Trophoblast cell (in vitro differentiated cells and primary cell): ENCODE measurements around the gene ABCC4.
A peak's percentile ranks its signal among the peaks of the same experiment; 100 is the strongest.

Experiments
- DNase-seq, 2 donors: peaks; one replicate each; pipeline ENCODE4 v3.0.0-alpha.2; 2016
- H2AFZ ChIP-seq: 2 replicates; pipeline ENCODE4 v1.6.1; 2013; ENCODE audit warnings: low read length, moderate library complexity, mild to moderate bottlenecking; ENCODE audit not compliant: insufficient read depth, poor library complexity
- H2AK5ac ChIP-seq: 2 replicates; pipeline ENCODE4 v1.6.1; 2013; ENCODE audit warnings: mild to moderate bottlenecking, low read length
- H2BK120ac ChIP-seq: 2 replicates; pipeline ENCODE4 v1.6.1; 2013; ENCODE audit warnings: low read length, mild to moderate bottlenecking, moderate library complexity; ENCODE audit not compliant: insufficient read depth, poor library complexity
- H2BK12ac ChIP-seq: 2 replicates; pipeline ENCODE4 v1.6.1; 2013; ENCODE audit warnings: mild to moderate bottlenecking, low read length, moderate library complexity
- H2BK5ac ChIP-seq: 2 replicates; pipeline ENCODE4 v1.6.1; 2013; ENCODE audit warnings: low read length, low read depth, moderate library complexity, mild to moderate bottlenecking; ENCODE audit not compliant: poor library complexity
- H3K14ac ChIP-seq: 2 replicates; pipeline ENCODE4 v1.6.1; 2013; ENCODE audit warnings: mild to moderate bottlenecking, low read length
- H3K18ac ChIP-seq: 2 replicates; pipeline ENCODE4 v1.6.1; 2013; ENCODE audit warnings: mild to moderate bottlenecking, low read length
- H3K23ac ChIP-seq: 2 replicates; pipeline ENCODE4 v1.6.1; 2013; ENCODE audit warnings: low read length
- H3K27ac ChIP-seq: 2 replicates; pipeline ENCODE4 v1.5.1; 2013; ENCODE audit warnings: low read depth, mild to moderate bottlenecking, inconsistent platforms, low read length, moderate library complexity
- H3K27me3 ChIP-seq: 2 replicates; pipeline ENCODE4 v1.6.1; 2013; ENCODE audit warnings: inconsistent platforms, mild to moderate bottlenecking, low read length, moderate library complexity; ENCODE audit not compliant: insufficient read depth
- H3K36me3 ChIP-seq, 2 experiments: 1 replicate in 1 of 2; 2 replicates in 1 of 2; pipeline ENCODE4 v1.6.1; 2013; ENCODE audit warnings: low read length in 2 of 2, mild to moderate bottlenecking in 2 of 2, moderate library complexity in 1 of 2; ENCODE audit not compliant: insufficient read depth in 2 of 2, control insufficient read depth in 1 of 2
- H3K4ac ChIP-seq: 2 replicates; pipeline ENCODE4 v1.6.1; 2013; ENCODE audit warnings: low read depth, mild to moderate bottlenecking, low read length, moderate library complexity
- H3K4me1 ChIP-seq, 2 experiments: 1 replicate in 1 of 2; 2 replicates in 1 of 2; pipeline ENCODE4 v1.6.1; 2013; ENCODE audit warnings: low read length in 2 of 2, mild to moderate bottlenecking in 2 of 2, moderate library complexity in 1 of 2; ENCODE audit not compliant: insufficient read depth in 2 of 2, control insufficient read depth in 1 of 2
- H3K4me2 ChIP-seq: 2 replicates; pipeline ENCODE4 v1.6.1; 2013; ENCODE audit warnings: inconsistent platforms, mild to moderate bottlenecking, low read length, moderate library complexity
- H3K4me3 ChIP-seq: 2 replicates; pipeline ENCODE4 v1.5.1; 2013; ENCODE audit warnings: mild to moderate bottlenecking, low read depth, low read length, inconsistent platforms
- H3K79me1 ChIP-seq: one replicate; pipeline ENCODE4 v1.6.1; 2013; ENCODE audit warnings: low read length
- H3K79me2 ChIP-seq: 2 replicates; pipeline ENCODE4 v1.6.1; 2013; ENCODE audit warnings: low read length, mild to moderate bottlenecking; ENCODE audit not compliant: control insufficient read depth, insufficient read depth, poor library complexity
- H3K9ac ChIP-seq: 2 replicates; pipeline ENCODE4 v1.6.1; 2013; ENCODE audit warnings: mild to moderate bottlenecking, low read length
- H3K9me3 ChIP-seq: 2 replicates; pipeline ENCODE4 v1.6.1; 2013; ENCODE audit warnings: low read depth, mild to moderate bottlenecking, control low read depth, inconsistent platforms, low read length; ENCODE audit not compliant: insufficient read depth
- H4K12ac ChIP-seq: 2 replicates; pipeline ENCODE4 v1.6.1; 2013; ENCODE audit warnings: low read depth, mild to moderate bottlenecking, low read length, moderate library complexity
- H4K8ac ChIP-seq: 2 replicates; pipeline ENCODE4 v1.6.1; 2013; ENCODE audit warnings: low read depth, mild to moderate bottlenecking, low read length, moderate library complexity
- H4K91ac ChIP-seq: one replicate; pipeline ENCODE4 v1.6.1; 2013; ENCODE audit warnings: low read depth, mild to moderate bottlenecking, low read length, moderate library complexity
- WGBS: extraction: QIAGEN DNeasy Blood & Tissue Kit; methylation state at CpG from one replicate; pipeline ENCODE4 v1.1.7; 2013; ENCODE audit warnings: missing lambda C conversion rate; ENCODE audit not compliant: insufficient read length, insufficient coverage; ENCODE audit errors: extremely low coverage; 5-methylcytosine and 5-hydroxymethylcytosine counted together

Gene ABCC4

GRCh38 chr13:95059306-95059705 is 241.9 kb downstream of the ABCC4 start:
- H3K14ac ChIP-seq, result no peak overlapping the region
- H2AFZ ChIP-seq, result no peak overlapping the region
- H2BK5ac ChIP-seq, result no peak overlapping the region
- no peak overlapping the region for H2BK120ac ChIP-seq
- no peak overlapping the region for H3K9ac ChIP-seq
- no peaks in the 10 kb centered on the region for H3K9me3 ChIP-seq
- no peak overlapping the region for H3K23ac ChIP-seq
- H3K27me3 ChIP-seq, result no peaks in the 10 kb centered on the region
- no peaks in the 10 kb centered on the region for H3K79me1 ChIP-seq
- no peak overlapping the region for H4K12ac ChIP-seq
- no peak overlapping the region for H4K8ac ChIP-seq
- no peak overlapping the region for H3K4me2 ChIP-seq
- H3K18ac ChIP-seq, result no peak overlapping the region
- no peak overlapping the region for H3K4me3 ChIP-seq
- no peak overlapping the region for H4K91ac ChIP-seq
- H3K36me3 ChIP-seq, result no peaks in the 10 kb centered on the region
- H3K79me2 ChIP-seq, result no peaks in the 10 kb centered on the region
- H2BK12ac ChIP-seq, result no peak overlapping the region
- no peaks in the 10 kb centered on the region for H3K4me1 ChIP-seq
- H2AK5ac ChIP-seq, result no peak overlapping the region
- H3K4ac ChIP-seq, result no peak overlapping the region
- WGBS, result no CpG with 5 or more reads among the region's 8 CpGs
- no peak overlapping the region for H3K27ac ChIP-seq
- DNase-seq, result peak in 1 of 2 donors; percentile 26

- Histone ChIP-seq H3K4me1 (no peaks in the 10 kb centered on the region), H3K4me2 (no peak overlapping the region), H2BK5ac (no peak overlapping the region), H4K8ac (no peak overlapping the region), H3K27me3 (no peaks in the 10 kb centered on the region), H3K27ac (no peak overlapping the region), H3K79me1 (no peaks in the 10 kb centered on the region), H3K4ac (no peak overlapping the region), H2BK12ac (no peak overlapping the region), H3K4me3 (no peak overlapping the region), H2AFZ (no peak overlapping the region), H3K9ac (no peak overlapping the region), H2BK120ac (no peak overlapping the region), H4K12ac (no peak overlapping the region), H3K14ac (no peak overlapping the region), H3K79me2 (no peaks in the 10 kb centered on the region), H3K18ac (no peak overlapping the region), H4K91ac (no peak overlapping the region), H3K9me3 (no peaks in the 10 kb centered on the region), H2AK5ac (no peak overlapping the region), H3K36me3 (no peaks in the 10 kb centered on the region), H3K23ac (no peak overlapping the region)
- no peak for DNase-seq
- WGBS, result no CpG with 5 or more reads among the region's 7 CpGs
Measured at GRCh38 chr13:95058680-95059079, 242.6 kb downstream of the ABCC4 start.

- Histone ChIP-seq H2BK5ac (no peak overlapping the region), H4K8ac (no peak overlapping the region), H3K4ac (no peak overlapping the region), H4K91ac (no peak overlapping the region), H3K27ac (no peak overlapping the region), H3K9me3 (no peaks in the 10 kb centered on the region), H3K14ac (no peak overlapping the region), H3K9ac (no peak overlapping the region), H3K18ac (no peak overlapping the region), H2AFZ (no peak overlapping the region), H3K36me3 (no peaks in the 10 kb centered on the region), H2AK5ac (no peak overlapping the region), H4K12ac (no peak overlapping the region), H3K79me1 (no peaks in the 10 kb centered on the region), H2BK12ac (no peak overlapping the region), H3K79me2 (no peaks in the 10 kb centered on the region), H3K4me3 (no peak overlapping the region), H2BK120ac (no peak overlapping the region), H3K23ac (no peak overlapping the region), H3K27me3 (no peaks in the 10 kb centered on the region), H3K4me2 (no peak overlapping the region), H3K4me1 (no peaks in the 10 kb centered on the region)
- no peak for DNase-seq
- WGBS, result no CpG with 5 or more reads among the region's 1 CpG
Measured at GRCh38 chr13:95056266-95056665, 245.0 kb downstream of the ABCC4 start.

DNA sequence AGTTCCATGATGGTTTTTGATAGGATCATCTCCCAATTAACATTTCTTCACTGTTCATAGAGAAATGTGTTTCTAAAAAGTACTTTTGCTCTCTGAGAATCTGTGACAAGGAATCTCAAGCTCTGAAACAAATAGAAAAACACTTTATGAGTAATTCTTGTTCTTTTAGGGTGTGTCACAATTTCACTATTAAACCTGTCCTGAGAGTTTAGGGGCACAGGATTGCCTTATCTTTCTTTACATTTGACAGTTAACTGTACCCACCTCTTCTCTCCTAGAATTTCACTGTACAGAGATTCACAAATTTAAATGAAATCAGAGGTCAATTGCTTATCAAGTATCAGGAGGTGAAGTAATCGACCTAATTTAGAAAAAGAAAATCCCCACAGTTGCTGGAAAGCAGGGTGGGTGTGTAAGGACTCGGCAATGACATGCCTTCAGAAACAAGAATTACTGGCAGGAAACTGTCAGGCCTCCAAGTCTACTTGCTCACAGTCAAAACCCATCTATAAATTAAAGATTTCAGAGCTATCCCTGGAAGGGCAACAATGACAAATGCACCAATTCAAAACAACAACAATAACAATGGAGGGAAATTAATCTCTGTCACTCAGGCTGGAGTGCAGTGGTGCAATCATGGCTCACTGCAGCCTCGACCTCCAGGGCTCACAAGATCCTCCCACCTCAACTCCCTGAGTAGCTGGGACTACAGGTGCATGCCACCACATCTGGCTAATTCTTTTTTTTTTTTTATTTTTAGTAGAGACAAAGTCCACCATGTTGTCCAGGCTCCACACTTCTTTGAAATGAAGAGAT is 250.2 kb downstream of the ABCC4 start:
- H3K4me2 ChIP-seq, result no peak overlapping the region
- H3K14ac ChIP-seq, result no peak overlapping the region
- no peak overlapping the region for H3K4me3 ChIP-seq
- no peak overlapping the region for H4K91ac ChIP-seq
- H2AK5ac ChIP-seq, result no peak overlapping the region
- H3K79me2 ChIP-seq, result no peaks in the 10 kb centered on the region
- no peaks in the 10 kb centered on the region for H3K36me3 ChIP-seq
- no peak for DNase-seq
- no peak overlapping the region for H2BK12ac ChIP-seq
- H3K27me3 ChIP-seq, result no peaks in the 10 kb centered on the region
- no peaks in the 10 kb centered on the region for H3K4me1 ChIP-seq
- no peak overlapping the region for H2BK120ac ChIP-seq
- H4K12ac ChIP-seq, result no peak overlapping the region
- H3K9ac ChIP-seq, result no peak overlapping the region
- H3K27ac ChIP-seq, result no peak overlapping the region
- H3K4ac ChIP-seq, result no peak overlapping the region
- H4K8ac ChIP-seq, result no peak overlapping the region
- H2BK5ac ChIP-seq, result no peak overlapping the region
- no peaks in the 10 kb centered on the region for H3K9me3 ChIP-seq
- no peaks in the 10 kb centered on the region for H3K79me1 ChIP-seq
- H3K23ac ChIP-seq, result no peak overlapping the region
- no CpG with 5 or more reads among the region's 3 CpGs for WGBS
- H2AFZ ChIP-seq, result no peak overlapping the region
- no peak overlapping the region for H3K18ac ChIP-seq
